Renal pelvis (tissue), 4 donors: ENCODE measurements around the gene FSTL4. TPM values are rescaled to one million over a fixed set of nuclear protein-coding genes. Genes with fewer than 3 reads are reported as not detected.
"Not testable (repeated sequence)": the region's sequence is repeated elsewhere in the genome, so short reads cannot be mapped to it uniquely, and the experiment has no call there.

ENCODE experiments used
- DNase-seq: peaks from one replicate; pipeline ENCODE4 v3.0.0-alpha.2; 2013
- polyA plus RNA-seq, 3 donors: library from polyadenylated mRNA; unstranded; fragments of 120-200 nt; gene quantifications; one replicate each; pipeline ENCODE4 v1.2.1, GENCODE V29; 2013; ENCODE audit not compliant: insufficient read length in 3 of 3

FSTL4 gene
- polyA plus RNA-seq, 3 donors, result 0.68 to 1.5 (median 0.76) TPM

GRCh38 chr5:133556551-133556950, 55.8 kb downstream of the FSTL4 start:
- no peak for DNase-seq

GRCh38 chr5:133554279-133554678, 58.1 kb downstream of the FSTL4 start:
- no peak for DNase-seq

- peak; percentile 22 for DNase-seq
These were observed 59.3 kb downstream of the FSTL4 start for GRCh38 chr5:133552925-133553525.

- DNase-seq, result no peak
These were observed 65.8 kb downstream of the FSTL4 start for GRCh38 chr5:133546500-133546899.

GRCh38 chr5:133544346-133544745, 68.0 kb downstream of the FSTL4 start:
- DNase-seq, result no peak

- DNase-seq, result no peak
These were observed 72.5 kb downstream of the FSTL4 start for GRCh38 chr5:133539818-133540217.

GRCh38 chr5:133538718-133539117, 73.6 kb downstream of the FSTL4 start:
- DNase-seq, result no peak

GRCh38 chr5:133535241-133535929, 77.0 kb downstream of the FSTL4 start:
- DNase-seq, result not testable (repeated sequence)

GRCh38 chr5:133534566-133534965, 77.8 kb downstream of the FSTL4 start:
- DNase-seq, result no peak

- no peak for DNase-seq
These were observed 78.8 kb downstream of the FSTL4 start for GRCh38 chr5:133533541-133533940.

- DNase-seq, result peak; percentile 3
These were observed 80.7 kb downstream of the FSTL4 start for GRCh38 chr5:133531594-133531993.

- DNase-seq, result no peak
These were observed 81.2 kb downstream of the FSTL4 start for GRCh38 chr5:133531178-133531577.

- DNase-seq, result no peak
These were observed 82.1 kb downstream of the FSTL4 start for GRCh38 chr5:133530270-133530669.

- no peak for DNase-seq
These were observed 83.5 kb downstream of the FSTL4 start for GRCh38 chr5:133528841-133529240.

- peak; percentile 5 for DNase-seq
These were observed 85.0 kb downstream of the FSTL4 start for GRCh38 chr5:133527311-133527710.

- no peak for DNase-seq
These were observed 86.0 kb downstream of the FSTL4 start for GRCh38 chr5:133526368-133526767.

GRCh38 chr5:133525126-133525525, 87.2 kb downstream of the FSTL4 start:
- no peak for DNase-seq

GRCh38 chr5:133524666-133525065, 87.7 kb downstream of the FSTL4 start:
- no peak for DNase-seq

GRCh38 chr5:133523961-133524586, 88.3 kb downstream of the FSTL4 start:
- no peak for DNase-seq

- DNase-seq, result no peak
These were observed 89.2 kb downstream of the FSTL4 start for GRCh38 chr5:133523013-133523658.

- DNase-seq, result no peak
These were observed 90.5 kb downstream of the FSTL4 start for GRCh38 chr5:133521801-133522200.

GRCh38 chr5:133520991-133521706, 91.2 kb downstream of the FSTL4 start:
- no peak for DNase-seq
